Measurements from ENCODE around the gene LIG1. TPM values are rescaled to one million over a fixed set of nuclear protein-coding genes. Genes with fewer than 3 reads are reported as not detected.

The LIG1 gene
- total and polyA plus RNA-seq, 2 of the 13 experiments (the other 11 are each of a cell fraction or from before 2014, with no cell fraction given) = 20.1 to 64.4 TPM

- 0 out of 2 replicates have a peak, but pooled peaks have one; percentile 23 for TF ChIP-seq ZBTB4 (CRISPR knock-in tag; IDR thresholded peaks at IDR 0.05; ENCODE audit: borderline replicate concordance)
- TF ChIP-seq, protein P1, sequence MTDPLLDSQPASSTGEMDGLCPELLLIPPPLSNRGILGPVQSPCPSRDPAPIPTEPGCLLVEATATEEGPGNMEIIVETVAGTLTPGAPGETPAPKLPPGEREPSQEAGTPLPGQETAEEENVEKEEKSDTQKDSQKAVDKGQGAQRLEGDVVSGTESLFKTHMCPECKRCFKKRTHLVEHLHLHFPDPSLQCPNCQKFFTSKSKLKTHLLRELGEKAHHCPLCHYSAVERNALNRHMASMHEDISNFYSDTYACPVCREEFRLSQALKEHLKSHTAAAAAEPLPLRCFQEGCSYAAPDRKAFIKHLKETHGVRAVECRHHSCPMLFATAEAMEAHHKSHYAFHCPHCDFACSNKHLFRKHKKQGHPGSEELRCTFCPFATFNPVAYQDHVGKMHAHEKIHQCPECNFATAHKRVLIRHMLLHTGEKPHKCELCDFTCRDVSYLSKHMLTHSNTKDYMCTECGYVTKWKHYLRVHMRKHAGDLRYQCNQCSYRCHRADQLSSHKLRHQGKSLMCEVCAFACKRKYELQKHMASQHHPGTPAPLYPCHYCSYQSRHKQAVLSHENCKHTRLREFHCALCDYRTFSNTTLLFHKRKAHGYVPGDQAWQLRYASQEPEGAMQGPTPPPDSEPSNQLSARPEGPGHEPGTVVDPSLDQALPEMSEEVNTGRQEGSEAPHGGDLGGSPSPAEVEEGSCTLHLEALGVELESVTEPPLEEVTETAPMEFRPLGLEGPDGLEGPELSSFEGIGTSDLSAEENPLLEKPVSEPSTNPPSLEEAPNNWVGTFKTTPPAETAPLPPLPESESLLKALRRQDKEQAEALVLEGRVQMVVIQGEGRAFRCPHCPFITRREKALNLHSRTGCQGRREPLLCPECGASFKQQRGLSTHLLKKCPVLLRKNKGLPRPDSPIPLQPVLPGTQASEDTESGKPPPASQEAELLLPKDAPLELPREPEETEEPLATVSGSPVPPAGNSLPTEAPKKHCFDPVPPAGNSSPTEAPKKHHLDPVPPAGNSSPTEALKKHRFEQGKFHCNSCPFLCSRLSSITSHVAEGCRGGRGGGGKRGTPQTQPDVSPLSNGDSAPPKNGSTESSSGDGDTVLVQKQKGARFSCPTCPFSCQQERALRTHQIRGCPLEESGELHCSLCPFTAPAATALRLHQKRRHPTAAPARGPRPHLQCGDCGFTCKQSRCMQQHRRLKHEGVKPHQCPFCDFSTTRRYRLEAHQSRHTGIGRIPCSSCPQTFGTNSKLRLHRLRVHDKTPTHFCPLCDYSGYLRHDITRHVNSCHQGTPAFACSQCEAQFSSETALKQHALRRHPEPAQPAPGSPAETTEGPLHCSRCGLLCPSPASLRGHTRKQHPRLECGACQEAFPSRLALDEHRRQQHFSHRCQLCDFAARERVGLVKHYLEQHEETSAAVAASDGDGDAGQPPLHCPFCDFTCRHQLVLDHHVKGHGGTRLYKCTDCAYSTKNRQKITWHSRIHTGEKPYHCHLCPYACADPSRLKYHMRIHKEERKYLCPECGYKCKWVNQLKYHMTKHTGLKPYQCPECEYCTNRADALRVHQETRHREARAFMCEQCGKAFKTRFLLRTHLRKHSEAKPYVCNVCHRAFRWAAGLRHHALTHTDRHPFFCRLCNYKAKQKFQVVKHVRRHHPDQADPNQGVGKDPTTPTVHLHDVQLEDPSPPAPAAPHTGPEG (CRISPR knock-in tag; IDR thresholded peaks at IDR 0.05) = 0 out of 2 replicates have a peak, but pooled peaks have one; percentile 18
- TF ChIP-seq ZKSCAN8 (CRISPR knock-in tag; IDR thresholded peaks at IDR 0.05; ENCODE audit: borderline replicate concordance) = no peak
- 0 out of 2 replicates have a peak, but pooled peaks have one; percentile 26 for TF ChIP-seq ARHGAP35 (CRISPR knock-in tag; IDR thresholded peaks at IDR 0.05; ENCODE audit: borderline replicate concordance)
- no peak for TF ChIP-seq CSRNP2 (CRISPR knock-in tag; conservative IDR thresholded peaks at IDR 0.05; ENCODE audit: low read depth)
- TF ChIP-seq SP5 (CRISPR knock-in tag; IDR thresholded peaks at IDR 0.05; ENCODE audit: borderline replicate concordance, low read depth) = peak; percentile 47; the same call in 1 of the 2 replicates
- TF ChIP-seq ZNF781 (CRISPR knock-in tag; IDR thresholded peaks at IDR 0.05; ENCODE audit: borderline replicate concordance, not compliant biosample characterization) = no peak
- TF ChIP-seq MXD1 (CRISPR knock-in tag; IDR thresholded peaks at IDR 0.05) = peak; percentile 45; the same call in 1 of the 2 replicates
- no peak for TF ChIP-seq KLF11 (CRISPR knock-in tag; IDR thresholded peaks at IDR 0.05)
- no peak for TF ChIP-seq ETV5 (CRISPR knock-in tag; IDR thresholded peaks at IDR 0.05; ENCODE audit: borderline replicate concordance)
- no peak for TF ChIP-seq HNF4G (IDR thresholded peaks at IDR 0.05; ENCODE audit: borderline replicate concordance, low read depth, low read length)
- no peak; the same call in 1 of the 2 replicates for TF ChIP-seq HNF4G (CRISPR knock-in tag; IDR thresholded peaks at IDR 0.05; ENCODE audit: borderline replicate concordance, low read depth)
- peak; percentile 52; the same call in 1 of the 2 replicates for TF ChIP-seq KDM5A (IDR thresholded peaks at IDR 0.05; ENCODE audit: borderline replicate concordance, low read length)
Observed at GRCh38 chr19:48203794-48204628, 33.9 kb upstream of the LIG1 start (continued).
